Vagina (tissue), 2 donors: ENCODE data around the gene FTH1. TPM values are rescaled to one million over a fixed set of nuclear protein-coding genes. Genes with fewer than 3 reads are reported as not detected.

Experiments
- DNase-seq, 2 donors: peaks; one replicate each; pipeline ENCODE4 v3.0.0-alpha.2; 2017; ENCODE audit errors: extremely low spot score in 2 of 2
- H3K27ac ChIP-seq: fragments of 200-600 bp; sonication (generic); one replicate; pipeline ENCODE4 v1.5.1; 2019
- H3K27me3 ChIP-seq: fragments of 200-600 bp; sonication (generic); one replicate; pipeline ENCODE4 v1.5.1; 2019
- H3K36me3 ChIP-seq, 2 donors: fragments of 200-600 bp; sonication (generic); one replicate each; pipeline ENCODE4 v1.5.1; 2017 to 2019
- H3K4me1 ChIP-seq: fragments of 200-600 bp; sonication (generic); one replicate; pipeline ENCODE4 v1.5.1; 2019
- H3K4me3 ChIP-seq, 2 donors: fragments of 200-600 bp; sonication (generic); 1 replicate in 1 of 2; 2 replicates in 1 of 2; pipeline ENCODE4 v1.5.1; 2016 to 2019
- H3K9me3 ChIP-seq: fragments of 200-600 bp; sonication (generic); one replicate; pipeline ENCODE4 v1.5.1; 2019
- CTCF ChIP-seq, 3 experiments: fragments of 450-650 bp in 2 of 3; fragments of 200-600 bp in 1 of 3; sonication (generic) in 1 of 3; IDR thresholded peaks; one replicate each; pipeline ENCODE4 v1.5.1; 2017 to 2019; ENCODE audit warnings: antibody characterized with exemption in 3 of 3, mild to moderate bottlenecking in 2 of 3, moderate library complexity in 2 of 3
- POLR2A ChIP-seq, 2 donors: fragments of 450-650 bp; IDR thresholded peaks; one replicate each; pipeline ENCODE4 v1.6.1; 2017; ENCODE audit warnings: antibody characterized with exemption in 2 of 2, mild to moderate bottlenecking in 2 of 2, moderate library complexity in 2 of 2
- POLR2AphosphoS5 ChIP-seq, 2 donors: sonication (generic); formaldehyde crosslinking; IDR thresholded peaks; one replicate each; pipeline ENCODE4 v1.9.0; 2017; ENCODE audit warnings: antibody characterized with exemption in 2 of 2, mild to moderate bottlenecking in 2 of 2, low read depth in 1 of 2; ENCODE audit not compliant: insufficient read depth in 1 of 2
- intact Hi-C: fragments of 100-400 bp; cut with DNase I; formaldehyde crosslinking; loops from one replicate; pipeline ENCODE4 v1.15.1; 2023
- total RNA-seq: library from RNA; depleted of rRNA; stranded (reverse); fragments of >200 nt; gene quantifications from one replicate; pipeline ENCODE4 v1.2.3, GENCODE V29; 2016

The FTH1 gene
- total RNA-seq, 1 donor from 2014 or later, result 2,421 TPM

DNA sequence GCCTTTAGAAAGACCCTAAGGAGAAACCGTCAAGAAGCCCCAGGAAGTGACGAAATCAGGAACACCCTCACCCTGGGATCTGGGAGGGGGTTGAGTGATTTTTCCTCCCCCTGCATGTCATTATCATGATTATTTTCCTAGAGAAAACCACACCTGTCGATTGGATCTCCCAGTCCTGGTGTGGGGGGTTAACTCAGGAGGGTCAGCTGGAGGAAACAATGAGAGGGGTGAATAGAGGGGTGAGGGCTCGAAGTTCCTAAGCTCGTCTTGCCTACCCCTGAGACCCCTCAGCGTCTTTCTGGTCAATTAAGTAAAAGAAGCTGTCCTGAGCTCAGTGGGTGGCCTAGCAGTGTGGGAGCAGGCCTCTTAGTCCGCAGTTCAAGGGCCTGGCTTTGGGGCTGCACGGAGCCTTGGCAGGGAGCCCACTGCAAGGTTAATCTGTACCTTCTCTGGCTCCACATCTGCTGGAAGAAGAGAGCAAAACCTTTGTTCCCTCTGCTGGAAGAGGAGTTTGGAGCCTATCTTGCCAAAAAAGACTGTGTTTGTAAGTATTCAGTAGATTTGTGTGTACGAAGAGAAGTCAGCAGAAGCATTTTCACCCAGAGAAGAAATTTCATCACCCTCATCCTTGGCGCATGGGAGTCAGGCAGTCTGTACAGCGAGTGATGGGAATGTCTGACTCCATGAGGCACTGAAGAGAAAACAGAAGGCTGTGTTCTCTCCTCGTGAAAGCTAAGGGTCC is 34.2 kb upstream of the FTH1 start:
- no peaks in the 10 kb centered on the region for H3K4me1 ChIP-seq
- no peaks in the 10 kb centered on the region for H3K36me3 ChIP-seq
- TF ChIP-seq POLR2A (IDR thresholded peaks at IDR 0.05) (no peak), POLR2AphosphoS5 (IDR thresholded peaks at IDR 0.05; ENCODE audit: insufficient read depth in 1 of 2, low read depth in 1 of 2) (no peak), CTCF (IDR thresholded peaks at IDR 0.05) (no peak)
- intact Hi-C loops, result no loop called here
- H3K27me3 ChIP-seq, result no peaks in the 10 kb centered on the region
- no peak overlapping the region for H3K27ac ChIP-seq
- DNase-seq, result no peak
- no peak overlapping the region for H3K4me3 ChIP-seq
- H3K9me3 ChIP-seq, result no peaks in the 10 kb centered on the region

DNA sequence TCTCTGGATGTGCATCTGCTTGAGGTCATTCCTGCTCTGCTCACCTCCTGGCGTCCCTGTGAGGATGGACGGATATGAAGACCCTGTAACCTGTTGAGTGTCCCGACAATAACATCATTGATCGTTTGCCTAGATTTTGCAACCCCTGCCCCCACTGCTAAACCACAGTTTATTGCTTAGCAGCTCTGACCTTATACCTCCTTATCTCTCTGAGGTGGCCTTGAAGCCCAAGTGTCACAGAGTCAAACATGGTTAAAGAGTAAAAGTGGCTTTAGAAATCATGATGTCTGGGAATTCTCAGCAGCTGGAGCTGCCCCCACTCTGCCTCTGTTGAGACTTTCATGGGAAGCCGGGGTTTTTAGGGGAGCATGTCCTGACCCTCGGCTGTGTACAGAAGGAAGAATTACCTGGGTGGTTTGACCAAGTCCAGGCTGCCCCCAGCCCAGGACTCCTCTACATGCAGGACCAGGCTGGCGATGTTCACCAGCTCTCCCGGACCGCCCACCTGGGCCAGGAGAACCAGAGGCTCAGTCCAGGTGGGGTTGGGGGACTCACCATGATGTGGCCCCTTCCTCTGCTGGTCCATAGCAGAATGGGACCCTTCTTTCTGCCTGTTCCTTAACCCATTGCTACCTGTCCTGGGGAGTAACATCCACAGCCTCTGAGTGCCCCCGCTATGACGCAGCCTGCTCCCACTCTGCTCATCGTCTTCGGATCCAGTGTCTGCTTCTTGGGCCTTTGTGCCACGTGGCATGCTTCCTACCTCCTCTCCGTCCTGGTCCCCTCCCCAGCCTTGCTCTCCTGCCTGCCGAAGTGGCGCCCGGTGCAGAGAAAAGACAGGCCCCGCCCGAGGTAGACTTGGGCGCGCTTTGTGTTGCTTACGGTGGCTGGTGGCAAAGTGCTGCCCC is 33.4 kb upstream of the FTH1 start:
- intact Hi-C loops, result no loop called here

GRCh38 chr11:61999141-61999975 is 31.9 kb upstream of the FTH1 start:
- no peaks in the 10 kb centered on the region for H3K27me3 ChIP-seq
- no peak for TF ChIP-seq POLR2AphosphoS5 (IDR thresholded peaks at IDR 0.05; ENCODE audit: insufficient read depth in 1 of 2, low read depth in 1 of 2)
- no peak for TF ChIP-seq POLR2A (IDR thresholded peaks at IDR 0.05)
- TF ChIP-seq CTCF (IDR thresholded peaks at IDR 0.05), result no peak
- intact Hi-C loops, result no loop called here
- H3K9me3 ChIP-seq, result no peaks in the 10 kb centered on the region
- H3K4me3 ChIP-seq, result no peak overlapping the region
- H3K36me3 ChIP-seq, result no peaks in the 10 kb centered on the region
- no peak for DNase-seq
- H3K27ac ChIP-seq, result no peak overlapping the region
- H3K4me1 ChIP-seq, result no peaks in the 10 kb centered on the region

More for the DNA sequence above, 33.4 kb upstream of the FTH1 start:
- Histone ChIP-seq H3K4me1 (no peaks in the 10 kb centered on the region), H3K9me3 (no peaks in the 10 kb centered on the region), H3K36me3 (no peaks in the 10 kb centered on the region), H3K4me3 (no peak overlapping the region), H3K27ac (no peak overlapping the region), H3K27me3 (no peaks in the 10 kb centered on the region)
- DNase-seq, result no peak
- TF ChIP-seq CTCF (IDR thresholded peaks at IDR 0.05) (no peak), POLR2A (IDR thresholded peaks at IDR 0.05) (no peak), POLR2AphosphoS5 (IDR thresholded peaks at IDR 0.05; ENCODE audit: insufficient read depth in 1 of 2, low read depth in 1 of 2) (no peak)

DNA sequence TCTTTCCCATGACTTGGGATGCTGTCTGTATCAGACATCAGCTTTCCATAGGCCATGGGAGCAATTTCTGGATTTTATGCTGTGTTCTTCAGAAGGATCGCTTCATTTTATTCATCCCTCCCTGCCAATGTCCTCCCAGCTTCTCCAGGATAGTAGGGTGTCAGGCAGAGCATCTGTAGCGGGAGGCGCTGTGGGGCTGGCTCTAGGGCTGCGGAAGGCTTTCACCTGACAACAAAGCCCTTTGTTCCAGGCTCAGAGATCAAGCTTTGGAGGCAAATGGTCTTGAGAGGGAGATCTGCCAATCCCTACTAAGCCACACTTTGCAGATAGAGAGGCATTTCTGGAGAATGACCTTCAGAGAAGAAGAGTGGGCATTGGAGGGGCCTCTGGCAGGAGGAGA is 29.5 kb upstream of the FTH1 start:
- Histone ChIP-seq H3K36me3 (no peaks in the 10 kb centered on the region), H3K27me3 (no peaks in the 10 kb centered on the region), H3K9me3 (no peaks in the 10 kb centered on the region), H3K4me1 (no peaks in the 10 kb centered on the region), H3K27ac (no peak overlapping the region), H3K4me3 (no peak overlapping the region)
- no peak for DNase-seq
- TF ChIP-seq POLR2A (IDR thresholded peaks at IDR 0.05), result no peak
- TF ChIP-seq CTCF (IDR thresholded peaks at IDR 0.05), result no peak
- no peak for TF ChIP-seq POLR2AphosphoS5 (IDR thresholded peaks at IDR 0.05; ENCODE audit: insufficient read depth in 1 of 2, low read depth in 1 of 2)
- intact Hi-C loops, result no loop called here
